Left cardiac atrium (tissue), 4 donors: ENCODE data around the gene TBX6. TPM values are rescaled to one million over a fixed set of nuclear protein-coding genes. Genes with fewer than 3 reads are reported as not detected.
A peak's percentile ranks its signal among the peaks of the same experiment; 100 is the strongest.
"Not testable (repeated sequence)": the region's sequence is repeated elsewhere in the genome, so short reads cannot be mapped to it uniquely, and the experiment has no call there.

ENCODE experiments used
- ATAC-seq, 2 donors: fragments of 200-7000 bp; cut with Tn5 transposase; one replicate each; pipeline ENCODE4 v1.9.1; 2020; ENCODE audit warnings: mild to moderate bottlenecking in 2 of 2, moderate library complexity in 2 of 2
- DNase-seq: peaks from one replicate; pipeline ENCODE4 v3.0.0-alpha.2; 2020
- intact Hi-C, 2 donors: fragments of 100-400 bp; cut with DNase I; formaldehyde crosslinking; loops; one replicate each; pipeline versions ENCODE4 v1.14.1 to v1.15.1; 2022 to 2023
- total RNA-seq, 2 donors: library from RNA; stranded (reverse); fragmentation: NEBNext Ultra II Directional; extraction: Animal tissue kit (Norgen Biotek cat#: 25700); gene quantifications; one replicate each; pipeline ENCODE4 v1.2.1, GENCODE V29; 2021
- donor health status: DM: no; HTN: yes; CAD: no.
- donor health status: DM: no; HTN: yes; CAD: no; lungs with severe emphysema.
- donor health status: DM: yes; HTN: yes; CAD: no.
- donor health status: Dilated cardiomyopathy.

The TBX6 gene
- total RNA-seq, 2 donors from 2014 or later: 0.55 to 0.80 TPM

DNA sequence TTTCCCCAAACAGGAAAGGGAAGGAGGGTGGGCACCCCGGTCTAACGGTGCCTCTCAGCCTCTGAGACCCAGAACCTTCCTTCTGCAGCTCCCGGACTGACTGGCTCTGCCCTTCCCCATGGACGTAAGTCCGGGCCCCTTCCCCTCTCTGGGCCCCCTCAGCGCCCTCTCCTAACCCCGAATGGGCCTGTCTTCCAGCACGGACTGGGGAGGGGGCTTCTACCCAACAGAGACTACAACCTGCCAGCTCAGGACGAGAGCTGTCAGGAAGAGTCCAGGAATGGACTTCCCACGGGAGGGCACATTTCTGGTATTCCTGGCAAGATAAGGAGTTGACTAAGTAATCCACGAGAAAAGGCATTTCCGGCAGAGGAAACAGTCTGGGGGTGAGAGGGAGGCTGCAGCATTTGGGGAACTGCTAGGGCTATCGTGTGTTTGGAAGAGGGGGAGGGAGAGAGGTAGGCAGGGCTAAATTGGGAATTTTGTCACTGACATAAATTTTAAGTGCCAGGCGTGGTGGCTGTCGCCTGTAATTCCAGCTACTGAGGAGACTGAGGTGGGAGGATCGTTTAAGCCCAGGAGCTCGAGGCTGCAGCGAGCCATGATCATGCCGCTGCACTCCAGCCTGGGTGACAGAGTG, 38.2 kb downstream of the TBX6 start:
- ATAC-seq: peak; percentile 58 to 68
- intact Hi-C loops: no loop called here

DNA sequence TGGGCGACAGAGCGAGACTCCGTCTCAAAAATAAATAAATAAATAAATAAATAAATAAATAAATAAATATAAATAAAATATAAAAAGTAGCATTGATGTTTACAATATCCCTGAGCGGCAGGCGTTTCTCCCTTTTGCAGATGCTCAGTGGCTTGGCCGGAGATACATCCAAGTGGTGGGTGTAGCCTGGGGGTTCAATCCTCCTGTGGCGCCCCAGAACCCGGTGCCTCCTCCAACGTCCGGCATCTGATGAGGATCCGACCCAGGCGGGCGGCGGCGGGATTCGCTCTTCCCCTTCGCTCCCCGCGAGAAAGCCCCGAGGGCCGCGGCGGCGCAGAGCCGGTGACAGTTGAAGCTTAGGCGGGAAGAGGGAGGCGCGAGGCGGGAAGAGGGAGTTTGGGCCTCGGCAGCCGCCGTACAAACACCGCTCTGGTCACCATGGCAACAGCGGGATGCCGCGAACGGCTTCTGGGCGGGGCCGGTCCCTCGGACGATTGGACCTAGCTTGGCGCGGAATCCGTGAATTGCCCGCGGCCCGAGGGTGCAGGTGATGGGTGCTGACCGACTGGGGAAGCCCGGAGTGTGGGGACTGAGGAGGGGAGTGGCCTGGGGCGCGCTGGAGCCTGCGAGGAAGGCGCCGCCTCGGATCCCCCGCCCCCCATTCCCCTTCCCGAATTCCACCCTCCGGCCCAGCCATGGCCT, 38.9 kb downstream of the TBX6 start:
- ATAC-seq (peak; percentile 94 to 96), DNase-seq (peak; percentile 97)
- intact Hi-C loops: no loop called here

More for the DNA sequence above, 38.2 kb downstream of the TBX6 start:
- DNase-seq: peak; percentile 48

DNA sequence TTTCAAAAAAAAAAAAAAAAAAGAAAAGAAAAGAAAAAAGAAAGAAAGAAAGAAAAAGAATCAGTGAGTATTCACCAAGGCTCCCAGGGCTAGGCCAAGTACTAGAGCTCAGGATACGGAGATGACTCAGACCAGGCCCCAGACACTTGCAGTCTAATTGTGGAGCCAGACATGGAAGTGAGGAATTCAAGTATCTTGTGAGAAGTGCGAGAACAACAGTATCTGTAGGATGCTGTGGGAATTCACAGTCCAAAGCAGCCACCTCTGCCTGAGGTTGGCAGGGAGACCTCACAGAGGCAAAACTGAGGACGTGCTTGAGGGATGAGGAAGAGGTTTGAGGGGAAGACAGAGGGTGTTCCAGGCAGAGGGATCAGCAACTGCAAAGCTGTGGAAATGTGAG, 40.2 kb downstream of the TBX6 start:
- ATAC-seq: no peak

DNA sequence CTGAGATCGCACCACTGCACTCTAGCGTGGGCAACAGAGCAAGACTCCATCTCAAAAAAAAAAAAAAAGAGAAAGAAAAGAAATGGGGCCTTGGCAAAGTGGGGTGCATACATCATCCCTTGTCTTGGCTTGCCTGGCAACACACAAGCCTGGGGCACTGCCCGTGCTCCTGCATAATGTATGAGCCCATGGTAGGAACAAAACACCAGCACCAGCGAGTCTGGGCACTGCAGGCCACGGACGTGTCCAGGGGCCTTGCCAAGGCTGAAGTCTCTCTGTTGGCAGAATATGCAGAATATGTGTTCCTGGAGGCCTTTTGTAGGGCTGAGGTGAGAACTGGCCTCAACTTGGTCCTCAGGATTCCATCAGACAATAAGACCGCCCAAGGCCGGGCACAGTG, 41.9 kb downstream of the TBX6 start:
- ATAC-seq (no peak), DNase-seq (no peak)
- intact Hi-C loops: loop anchor here in 1 of 2 donors (10.0 kb wide), 1 partner anchor 45 kb away; the partner anchor contains the start of genes TBX6 and YPEL3

More for the DNA sequence above, 40.2 kb downstream of the TBX6 start:
- no peak for DNase-seq
- intact Hi-C loops: no loop called here

DNA sequence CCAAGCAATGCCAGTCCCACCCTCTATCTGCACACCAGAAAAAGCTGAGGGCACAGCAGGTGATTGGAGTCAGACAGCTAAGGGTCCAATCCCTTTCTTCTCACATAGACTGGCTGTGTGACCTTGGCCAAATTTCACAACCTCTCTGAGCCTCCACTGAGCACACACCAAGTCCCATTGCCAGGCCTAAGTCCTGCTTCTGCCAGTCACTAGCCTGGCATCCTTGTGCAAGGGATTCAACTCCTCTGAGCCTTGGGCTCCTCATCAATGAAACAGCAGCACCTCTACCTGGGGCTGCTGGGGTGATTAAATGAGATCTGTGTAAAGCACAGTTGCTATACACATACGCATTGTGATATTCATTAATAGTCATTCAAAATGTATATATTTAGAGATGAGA, 45.1 kb downstream of the TBX6 start:
- intact Hi-C loops: loop anchor here in 1 of 2 donors (10.0 kb wide), 1 partner anchor 48 kb away; the partner anchor contains the start of genes TBX6 and YPEL3
- no peak for ATAC-seq
- DNase-seq: no peak

DNA sequence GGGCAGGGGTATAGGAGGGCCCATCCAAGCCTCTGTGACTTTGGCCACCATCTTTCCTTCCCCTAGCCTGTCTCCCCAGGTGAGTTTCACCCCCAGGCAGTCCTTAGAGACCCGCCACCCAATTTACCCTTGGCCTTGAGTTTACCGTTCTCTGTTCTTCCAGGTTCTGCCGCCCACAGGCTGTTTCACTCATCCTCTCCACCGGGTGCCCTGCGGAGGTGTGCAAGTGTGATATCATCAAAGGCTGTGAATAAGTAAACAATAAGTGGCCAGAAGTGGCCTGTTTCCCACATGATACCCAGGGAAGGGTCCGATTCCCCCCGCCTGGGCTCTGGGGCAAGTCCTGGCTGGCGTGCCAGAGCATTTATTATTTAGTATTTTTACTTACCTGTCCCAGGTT, 45.5 kb downstream of the TBX6 start:
- no peak for DNase-seq
- no peak for ATAC-seq
- intact Hi-C loops: loop anchor here in 1 of 2 donors (10.0 kb wide), 1 partner anchor 49 kb away; the partner anchor contains the start of genes TBX6 and YPEL3

DNA sequence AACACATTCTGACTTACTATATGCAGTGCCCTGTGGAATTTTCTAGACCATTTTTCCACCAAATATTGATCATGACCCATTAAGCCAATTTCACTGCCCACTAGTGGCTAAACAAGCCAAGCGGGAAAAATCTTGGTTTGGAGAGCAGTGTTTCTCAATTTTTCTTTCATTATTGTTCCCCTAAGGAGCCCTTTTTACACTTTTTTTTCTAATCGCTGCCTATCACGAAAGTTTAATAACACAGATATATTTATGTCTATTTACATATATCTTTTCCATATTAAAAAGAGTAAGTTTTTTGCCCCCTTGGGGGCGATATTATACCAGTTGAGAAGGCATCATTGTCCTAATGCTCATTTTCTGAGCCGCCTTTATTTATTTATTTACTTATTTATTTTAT, 49.9 kb downstream of the TBX6 start:
- no peak for ATAC-seq
- no peak for DNase-seq
- intact Hi-C loops: loop anchor here in 1 of 2 donors (10.0 kb wide), 1 partner anchor 53 kb away; the partner anchor contains the start of genes TBX6 and YPEL3

DNA sequence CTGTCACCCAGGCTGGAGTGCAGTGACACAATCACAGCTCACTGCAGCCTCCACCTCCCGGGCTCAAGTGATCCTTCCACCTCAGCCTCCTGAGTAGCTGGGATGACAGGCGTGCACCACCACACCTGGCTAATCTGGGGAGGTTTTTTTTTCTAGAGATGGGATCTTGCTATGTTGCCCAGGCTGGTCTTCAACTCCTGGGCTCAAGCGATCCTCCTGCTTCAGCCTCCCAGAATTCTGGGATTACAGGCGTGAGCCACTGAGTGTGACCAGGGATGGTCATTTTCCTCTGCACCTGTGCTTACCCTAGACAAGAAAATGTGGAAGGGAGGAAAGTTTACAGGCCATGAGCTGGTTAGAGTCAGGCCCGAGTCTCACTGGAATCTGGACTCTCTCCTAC, 51.0 kb downstream of the TBX6 start:
- DNase-seq, ATAC-seq: not testable (repeated sequence)
- intact Hi-C loops: loop anchor here in 1 of 2 donors (10.0 kb wide), 1 partner anchor 54 kb away; the partner anchor contains the start of genes TBX6 and YPEL3

DNA sequence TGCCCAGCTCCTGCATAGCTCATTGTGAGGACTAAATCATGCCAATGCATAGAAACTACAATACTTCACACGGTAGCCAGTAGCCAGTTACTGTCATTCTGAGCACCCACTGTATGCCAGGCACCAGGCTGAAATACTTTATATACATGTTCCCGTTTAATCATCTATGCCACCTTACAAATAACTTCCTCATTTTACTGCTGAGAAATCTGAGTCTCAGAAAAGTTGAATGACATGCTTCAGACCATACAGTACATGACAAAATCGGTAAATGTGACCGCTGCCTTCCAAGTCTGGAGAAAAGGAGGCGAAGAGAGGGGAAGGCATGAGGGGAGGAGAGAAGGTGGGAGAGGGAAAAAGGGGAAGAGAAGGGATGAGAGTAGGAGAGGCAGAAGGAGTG, 51.5 kb downstream of the TBX6 start:
- no peak for DNase-seq
- intact Hi-C loops: loop anchor here in 1 of 2 donors (10.0 kb wide), 1 partner anchor 55 kb away; the partner anchor contains the start of genes TBX6 and YPEL3
- ATAC-seq: no peak

Other genes starting within 250 kb of the TBX6 start
- 10 to 100 TPM; 88.8 to 90.8 TPM for gene CDIPT, start 228.7 kb downstream of the TBX6 start, total RNA-seq
- gene SEZ6L2, start 192.4 kb downstream of the TBX6 start, total RNA-seq: 1 to 10 TPM in 1 of 2 donors, under 1 TPM in 1; 0.82 to 1.8 TPM
- 1 to 10 TPM in 1 of 2 donors, under 1 TPM in 1; 0.59 to 1.0 TPM for gene ASPHD1, start 191.4 kb downstream of the TBX6 start, total RNA-seq
- gene KCTD13, start 165.7 kb downstream of the TBX6 start, total RNA-seq: 10 to 100 TPM in 1 of 2 donors, 1 to 10 TPM in 1; 7.6 to 10.1 TPM
- 10 to 100 TPM; 73.8 to 78.8 TPM for gene TMEM219, start 129.8 kb downstream of the TBX6 start, total RNA-seq
- gene TAOK2, start 118.1 kb downstream of the TBX6 start, total RNA-seq: 10 to 100 TPM; 33.6 to 45.8 TPM
- gene HIRIP3, start 96.3 kb downstream of the TBX6 start, total RNA-seq: 10 to 100 TPM; 13.0 to 18.4 TPM
- 10 to 100 TPM; 33.6 to 35.9 TPM for gene INO80E, start 95.7 kb downstream of the TBX6 start, total RNA-seq
- under 1 TPM; 0.63 to 0.77 TPM for gene DOC2A, start 80.9 kb downstream of the TBX6 start, total RNA-seq
- gene C16orf92, start 68.7 kb downstream of the TBX6 start, total RNA-seq: not detected
- not detected for gene TLCD3B, start 60.7 kb downstream of the TBX6 start, total RNA-seq
- gene ALDOA, start 26.2 kb downstream of the TBX6 start, total RNA-seq: 1,000 to 10,000 TPM; 2,548 to 2,783 TPM
- 10 to 100 TPM; 34.2 to 41.1 TPM for gene PPP4C, start 15.9 kb downstream of the TBX6 start, total RNA-seq
- 10 to 100 TPM; 39.5 to 54.1 TPM for gene YPEL3, start 4.3 kb upstream of the TBX6 start, total RNA-seq
- gene GDPD3, start 21.6 kb upstream of the TBX6 start, total RNA-seq: 1 to 10 TPM; 2.6 to 3.4 TPM
- gene MAPK3, start 31.3 kb upstream of the TBX6 start, total RNA-seq: 10 to 100 TPM; 56.9 to 59.6 TPM
- gene CORO1A, start 91.7 kb upstream of the TBX6 start, total RNA-seq: 10 to 100 TPM; 14.8 to 32.0 TPM
- gene BOLA2B, start 101.7 kb upstream of the TBX6 start, total RNA-seq: 10 to 100 TPM; 71.4 to 84.6 TPM
- gene SLX1A, start 102.0 kb upstream of the TBX6 start, total RNA-seq: 10 to 100 TPM; 18.7 to 24.8 TPM
- 10 to 100 TPM; 12.0 to 22.6 TPM for gene SULT1A3, start 107.3 kb upstream of the TBX6 start, total RNA-seq
- 1 to 10 TPM; 3.2 to 3.4 TPM for gene NPIPB13, start 156.6 kb upstream of the TBX6 start, total RNA-seq